CD4-positive, alpha-beta memory T cell (primary cell): ENCODE results near the gene LIN37. TPM values are rescaled to one million over a fixed set of nuclear protein-coding genes. Genes with fewer than 3 reads are reported as not detected.
"Not testable (repeated sequence)": the region's sequence is repeated elsewhere in the genome, so short reads cannot be mapped to it uniquely, and the experiment has no call there.

Source experiments
- CTCF ChIA-PET: fragments of 350-600 bp; sonication (Branson Sonifier 250); formaldehyde crosslinking; loops from one replicate; lab custom pipeline; 2021; ENCODE audit warnings: inconsistent platforms; ENCODE audit not compliant: partially characterized antibody; lab: Charles Lee
- POLR2A ChIA-PET: fragments of 350-600 bp; sonication (Branson Sonifier 250); formaldehyde crosslinking; loops from one replicate; lab custom pipeline; 2021; ENCODE audit not compliant: partially characterized antibody; lab: Charles Lee
- DNase-seq, 5 donors: peaks; one replicate each; pipeline versions ENCODE4 v3.0.0 to v3.0.0-alpha.2; 2020 to 2022; ENCODE audit warnings: mixed read lengths in 1 of 5
- H3K27ac ChIP-seq: one replicate; pipeline ENCODE4 v1.7.0; 2013; ENCODE audit warnings: low read depth, low read length
- H3K27me3 ChIP-seq: 2 replicates; pipeline ENCODE4 v1.7.0; 2013; ENCODE audit warnings: mild to moderate bottlenecking, low read length, moderate library complexity; ENCODE audit not compliant: insufficient read depth
- H3K36me3 ChIP-seq: 2 replicates; pipeline ENCODE4 v1.7.0; 2013; ENCODE audit warnings: mild to moderate bottlenecking, low read length, moderate library complexity; ENCODE audit not compliant: insufficient read depth
- H3K4me1 ChIP-seq: 2 replicates; pipeline ENCODE4 v1.7.0; 2013; ENCODE audit warnings: mild to moderate bottlenecking, low read length, moderate library complexity; ENCODE audit not compliant: insufficient read depth
- H3K4me3 ChIP-seq, 2 donors: one replicate each; pipeline ENCODE4 v1.7.0; 2013; ENCODE audit warnings: low read length in 2 of 2, mild to moderate bottlenecking in 1 of 2
- H3K9me3 ChIP-seq, 2 donors: one replicate each; pipeline ENCODE4 v1.7.0; 2013; ENCODE audit warnings: low read length in 2 of 2, control low read depth in 1 of 2; ENCODE audit not compliant: control insufficient read depth in 1 of 2
- H3K27ac Mint-ChIP-seq, 7 donors: one replicate each; pipeline ENCODE4 v1.8.0; 2020 to 2021; ENCODE audit warnings: mixed read lengths in 7 of 7, mild to moderate bottlenecking in 6 of 7, inconsistent platforms in 3 of 7, moderate library complexity in 3 of 7
- H3K27me3 Mint-ChIP-seq, 2 donors: one replicate each; pipeline ENCODE4 v1.8.0; 2020 to 2021; ENCODE audit warnings: mixed read lengths in 2 of 2
- H3K36me3 Mint-ChIP-seq, 2 donors: one replicate each; pipeline ENCODE4 v1.8.0; 2020 to 2021; ENCODE audit warnings: mixed read lengths in 2 of 2, inconsistent platforms in 1 of 2, mild to moderate bottlenecking in 1 of 2
- H3K4me1 Mint-ChIP-seq, 4 donors: one replicate each; pipeline ENCODE4 v1.8.0; 2020 to 2021; ENCODE audit warnings: mixed read lengths in 4 of 4, mild to moderate bottlenecking in 1 of 4
- H3K4me3 Mint-ChIP-seq, 8 donors: one replicate each; pipeline ENCODE4 v1.8.0; 2020 to 2021; ENCODE audit warnings: mixed read lengths in 8 of 8, mild to moderate bottlenecking in 7 of 8, moderate library complexity in 6 of 8, inconsistent platforms in 3 of 8
- H3K9me3 Mint-ChIP-seq, 8 donors: one replicate each; pipeline ENCODE4 v1.8.0; 2020 to 2021; ENCODE audit warnings: mixed read lengths in 8 of 8, mild to moderate bottlenecking in 5 of 8, inconsistent platforms in 3 of 8, moderate library complexity in 1 of 8
- intact Hi-C: fragments of 100-400 bp; cut with micrococcal nuclease; formaldehyde crosslinking; loops from one replicate; pipeline ENCODE4 v1.15.1; 2023
- polyA plus RNA-seq, 2 donors: library from polyadenylated mRNA; unstranded; fragments of 300-500 nt; fragmentation: Illumina TruSeq; gene quantifications; one replicate each; pipeline ENCODE4 v1.2.3, GENCODE V29; 2021
- total RNA-seq, 2 experiments: library from RNA; stranded (reverse); gene quantifications; one replicate each; pipeline ENCODE4 v1.2.3, GENCODE V29; 2021

Gene LIN37
- total and polyA plus RNA-seq, 4 experiments from 2014 or later = 8.3 to 29.4 (median 19.8) TPM

GRCh38 chr19:35760711-35761349 lies 12.5 kb downstream of the LIN37 start:
- H3K9me3 Mint-ChIP-seq = peaks cover 0 to 3% (median 0%) of the 10 kb centered on the region in 8 donors
- H3K4me3 Mint-ChIP-seq = peak overlapping the region in 1 of 8 donors; percentile 15
- peaks cover 0 to 2% of the 10 kb centered on the region in 2 donors for H3K27me3 Mint-ChIP-seq
- no peak overlapping the region for H3K4me3 ChIP-seq
- H3K27ac Mint-ChIP-seq = no peak overlapping the region
- CTCF ChIA-PET = no interaction called here
- H3K36me3 Mint-ChIP-seq = peaks cover 8 to 24% of the 10 kb centered on the region in 2 donors
- peaks cover 29% of the 10 kb centered on the region for H3K4me1 ChIP-seq
- H3K4me1 Mint-ChIP-seq = peaks cover 14 to 34% (median 22%) of the 10 kb centered on the region in 4 donors
- intact Hi-C loops = no loop called here
- POLR2A ChIA-PET = interaction anchor here (0.6 to 1.3 kb wide), 6 partner anchors 9 to 1461 kb away, joined by 3 to 4 read pairs (median 4); partner anchors contain the start of genes IGFLR1 and LIN37
- no peak overlapping the region for H3K27ac ChIP-seq
- no peaks in the 10 kb centered on the region for H3K27me3 ChIP-seq
- no peak for DNase-seq
- no peaks in the 10 kb centered on the region for H3K9me3 ChIP-seq
- peaks cover 8% of the 10 kb centered on the region for H3K36me3 ChIP-seq

DNA sequence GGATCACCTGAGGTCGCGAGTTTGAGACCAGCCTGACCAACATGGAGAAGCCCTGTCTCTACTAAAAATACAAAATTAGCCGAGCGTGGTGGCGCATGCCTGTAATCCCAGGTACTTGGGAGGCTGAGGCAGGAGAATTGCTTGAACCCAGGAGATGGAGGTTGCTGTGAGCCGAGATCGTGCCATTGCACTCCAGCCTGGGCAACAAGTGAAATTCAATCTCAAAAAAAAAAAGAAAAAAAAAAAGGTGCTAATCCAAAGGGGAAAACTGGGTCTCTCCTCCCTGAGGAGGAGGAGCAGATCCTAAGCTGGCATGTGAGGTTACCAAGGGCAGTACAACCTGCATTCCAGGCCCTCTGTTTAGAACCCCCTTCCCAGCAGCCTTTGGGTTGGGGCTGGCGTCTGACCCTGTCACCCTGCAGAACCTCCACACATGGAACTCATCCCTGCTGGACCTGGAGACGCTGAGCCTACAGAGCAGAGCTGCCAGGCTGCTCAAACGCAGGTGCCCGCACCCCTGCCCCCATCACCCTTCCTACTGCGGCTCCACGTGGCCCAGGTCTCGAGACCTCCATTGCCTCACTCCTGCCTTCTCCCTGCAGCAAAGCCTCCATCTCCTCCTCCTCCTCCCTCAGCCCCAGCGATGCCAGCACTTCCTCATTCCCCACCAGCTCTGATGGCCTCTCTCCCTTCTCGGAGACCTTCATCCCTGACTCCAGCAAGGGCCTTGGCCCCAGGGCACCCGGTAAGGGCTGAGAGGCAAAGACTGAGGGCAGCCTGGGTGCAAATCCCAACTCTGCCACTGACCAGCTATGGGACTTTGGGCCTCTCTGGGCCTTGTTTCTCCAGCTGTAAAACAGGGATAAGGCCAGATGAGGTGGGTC lies 16.3 kb downstream of the LIN37 start:
- peaks cover 13% of the 10 kb centered on the region for H3K36me3 ChIP-seq

GRCh38 chr19:35766571-35767104 lies 18.3 kb downstream of the LIN37 start:
- ChIA-PET POLR2A (no interaction called here), CTCF (no interaction called here)
- H3K4me1 ChIP-seq = no peaks in the 10 kb centered on the region
- H3K9me3 ChIP-seq = no peaks in the 10 kb centered on the region
- H3K36me3 Mint-ChIP-seq = peaks cover 9 to 34% of the 10 kb centered on the region in 2 donors
- no peak overlapping the region for H3K27ac ChIP-seq
- H3K4me3 ChIP-seq = no peak overlapping the region
- intact Hi-C loops = no loop called here
- peaks cover 0 to 2% (median 0%) of the 10 kb centered on the region in 8 donors for H3K9me3 Mint-ChIP-seq
- no peaks in the 10 kb centered on the region for H3K27me3 ChIP-seq
- H3K4me1 Mint-ChIP-seq = peaks cover 0 to 3% (median under 1%) of the 10 kb centered on the region in 4 donors
- H3K27me3 Mint-ChIP-seq = no peaks in the 10 kb centered on the region
- H3K4me3 Mint-ChIP-seq = no peak overlapping the region
- peaks cover 13% of the 10 kb centered on the region for H3K36me3 ChIP-seq
- H3K27ac Mint-ChIP-seq = no peak overlapping the region
- peak in 1 of 5 donors; percentile 35 for DNase-seq

More for the DNA sequence above, 16.3 kb downstream of the LIN37 start:
- intact Hi-C loops = no loop called here
- Histone ChIP-seq H3K27me3 (no peaks in the 10 kb centered on the region), H3K27ac (no peak overlapping the region), H3K4me3 (no peak overlapping the region), H3K4me1 (peaks cover 3% of the 10 kb centered on the region), H3K9me3 (no peaks in the 10 kb centered on the region)
- Mint-ChIP-seq H3K36me3 (peaks cover 9 to 34% of the 10 kb centered on the region in 2 donors), H3K27me3 (no peaks in the 10 kb centered on the region), H3K4me1 (peaks cover 0 to 3% (median 2%) of the 10 kb centered on the region in 4 donors), H3K9me3 (peaks cover 0 to 2% (median 0%) of the 10 kb centered on the region in 8 donors), H3K4me3 (no peak overlapping the region), H3K27ac (no peak overlapping the region)
- ChIA-PET CTCF (no interaction called here), POLR2A (no interaction called here)
- no peak for DNase-seq

DNA sequence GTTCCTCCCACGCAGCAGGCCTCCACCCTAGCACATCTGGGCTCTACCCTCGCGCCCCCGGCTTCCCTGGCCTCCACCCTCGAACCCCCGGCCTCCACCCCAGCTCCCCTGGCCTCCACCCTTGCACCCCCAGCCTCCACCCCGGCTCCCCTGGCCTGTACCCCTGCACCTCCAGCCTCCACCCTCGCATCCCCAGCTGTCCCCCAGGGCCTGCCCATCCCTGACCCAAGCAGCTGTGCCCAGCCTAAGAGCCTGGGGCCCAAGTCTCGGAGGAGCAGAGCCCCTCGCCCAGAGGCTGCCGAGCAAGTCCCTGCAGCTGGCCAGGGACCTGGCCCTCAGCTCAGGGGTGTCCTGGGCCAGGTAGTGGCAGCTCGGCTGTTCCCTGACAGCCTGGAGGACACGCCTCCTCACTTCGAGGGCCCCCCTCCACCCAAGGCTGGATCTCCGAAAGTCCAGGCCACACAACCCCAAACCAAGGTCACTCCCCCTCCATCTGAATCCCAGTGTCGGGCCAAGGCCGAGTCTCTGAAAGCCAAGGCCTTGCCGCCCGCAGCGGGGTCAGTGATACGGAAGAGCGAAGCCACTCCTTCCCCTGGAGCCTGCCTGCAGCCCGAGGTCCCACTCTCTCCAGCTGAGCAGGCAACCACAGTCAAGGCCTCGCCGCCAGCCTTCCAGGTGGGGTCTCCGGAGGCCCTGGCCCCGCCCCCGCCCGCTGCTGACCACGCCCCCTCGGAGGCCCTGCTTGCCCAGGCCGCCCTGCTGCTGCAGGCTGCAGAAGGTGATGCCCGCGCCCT lies 19.1 kb downstream of the LIN37 start:
- Mint-ChIP-seq H3K27me3 (no peaks in the 10 kb centered on the region), H3K4me1 (peaks cover 0 to 3% (median under 1%) of the 10 kb centered on the region in 4 donors), H3K36me3 (peaks cover 4 to 27% of the 10 kb centered on the region in 2 donors), H3K27ac (no peak overlapping the region), H3K4me3 (no peak overlapping the region), H3K9me3 (peaks cover 0 to 2% (median 0%) of the 10 kb centered on the region in 8 donors)
- H3K4me1 ChIP-seq = no peaks in the 10 kb centered on the region
- H3K27me3 ChIP-seq = no peaks in the 10 kb centered on the region
- DNase-seq = peak in 1 of 5 donors; percentile 35
- intact Hi-C loops = no loop called here
- no peak overlapping the region for H3K4me3 ChIP-seq
- no peak overlapping the region for H3K27ac ChIP-seq
- ChIA-PET CTCF (no interaction called here), POLR2A (no interaction called here)
- peaks cover 13% of the 10 kb centered on the region for H3K36me3 ChIP-seq
- H3K9me3 ChIP-seq = no peaks in the 10 kb centered on the region

DNA sequence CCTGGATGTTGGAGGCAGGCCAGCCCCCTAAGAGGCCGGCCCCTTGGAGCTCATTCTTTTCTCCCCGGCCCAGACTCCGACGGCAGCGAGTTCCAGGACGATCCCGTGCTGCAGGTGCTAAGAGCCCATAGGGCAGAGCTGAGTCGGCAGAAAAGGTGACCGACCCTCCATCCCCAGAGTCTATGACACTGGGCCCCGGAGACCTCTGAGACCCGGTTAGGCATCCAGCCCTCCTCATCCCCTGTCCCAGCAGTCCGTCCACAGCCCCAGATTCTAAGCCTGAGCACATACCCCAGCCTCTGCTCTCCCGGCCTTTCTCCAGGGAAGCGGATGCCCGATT lies 19.7 kb downstream of the LIN37 start:
- Histone ChIP-seq H3K4me1 (no peaks in the 10 kb centered on the region), H3K27ac (no peak overlapping the region), H3K4me3 (no peak overlapping the region), H3K36me3 (peaks cover 13% of the 10 kb centered on the region), H3K9me3 (no peaks in the 10 kb centered on the region), H3K27me3 (no peaks in the 10 kb centered on the region)
- intact Hi-C loops = no loop called here
- Mint-ChIP-seq H3K4me3 (no peak overlapping the region), H3K27ac (no peak overlapping the region), H3K9me3 (peaks cover 0 to 2% (median 0%) of the 10 kb centered on the region in 8 donors), H3K36me3 (peaks cover 4 to 27% of the 10 kb centered on the region in 2 donors), H3K4me1 (peaks cover 0 to 3% (median 2%) of the 10 kb centered on the region in 4 donors), H3K27me3 (no peaks in the 10 kb centered on the region)
- CTCF ChIA-PET = no interaction called here
- DNase-seq = no peak
- POLR2A ChIA-PET = no interaction called here

DNA sequence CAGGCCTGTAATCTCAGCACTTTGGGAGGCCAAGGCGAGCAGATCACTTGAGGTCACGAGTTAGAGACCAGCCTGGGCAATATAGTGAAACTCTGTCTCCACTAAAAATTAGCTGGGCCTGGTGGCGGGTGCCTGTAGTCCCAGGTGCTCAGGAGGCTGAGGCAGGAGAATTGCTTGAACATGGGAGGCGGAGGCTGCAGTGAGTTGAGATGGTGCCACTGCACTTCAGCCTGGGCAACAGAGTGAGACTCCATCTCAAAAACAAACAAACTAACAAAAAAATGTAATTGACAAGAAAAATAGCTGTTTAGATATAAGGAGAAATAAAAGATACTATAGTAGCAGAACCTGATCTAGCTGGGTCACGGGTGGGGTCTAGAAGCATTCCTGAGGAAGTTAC lies 24.0 kb downstream of the LIN37 start:
- peaks cover 12 to 31% (median 22%) of the 10 kb centered on the region in 4 donors for H3K4me1 Mint-ChIP-seq
- H3K27me3 Mint-ChIP-seq, H3K4me3 ChIP-seq, H3K9me3 Mint-ChIP-seq, H3K36me3 ChIP-seq, H3K9me3 ChIP-seq, DNase-seq, intact Hi-C loops, H3K27me3 ChIP-seq, H3K27ac ChIP-seq, H3K4me3 Mint-ChIP-seq, CTCF ChIA-PET, H3K27ac Mint-ChIP-seq: not testable (repeated sequence)
- H3K4me1 ChIP-seq = peaks cover 15% of the 10 kb centered on the region
- H3K36me3 Mint-ChIP-seq = peaks cover 0 to 16% of the 10 kb centered on the region in 2 donors
- POLR2A ChIA-PET = interaction anchor here (1.0 to 1.2 kb wide), 2 partner anchors 12 to 28 kb away, joined by 3 read pairs; no protein-coding TSS in a partner anchor
